Inflammatory macrophage treated with lipopolysaccharide for 1 hour (primary cell): ENCODE measurements around the gene RPL15.
A peak's percentile ranks its signal among the peaks of the same experiment; 100 is the strongest.
"Not testable (repeated sequence)": the region's sequence is repeated elsewhere in the genome, so short reads cannot be mapped to it uniquely, and the experiment has no call there.

Source experiments
- DNase-seq, 2 donors: peaks; one replicate each; pipeline ENCODE4 v3.0.0-alpha.2; 2020 to 2022

The RPL15 gene

GRCh38 chr3:23916886-23917678 lies at the start of gene RPL15, which contains the start of gene NKIRAS1:
TSS of gene RPL15 (plus strand) at chr3:23917132. CDS start at chr3:23917860, 728 bp downstream.
TSS of gene NKIRAS1 (minus strand) at chr3:23916990. CDS start at chr3:23910904, 6,086 bp downstream.
- peak; percentile 96 for DNase-seq

- no peak for DNase-seq
These were observed 49.5 kb upstream of the RPL15 start for GRCh38 chr3:23867400-23867799.

- DNase-seq, result no peak
These were observed 49.1 kb upstream of the RPL15 start for GRCh38 chr3:23867838-23868237.

GRCh38 chr3:23869977-23870662 lies 46.8 kb upstream of the RPL15 start:
- DNase-seq, result no peak

- not testable (repeated sequence) for DNase-seq
These were observed 46.3 kb upstream of the RPL15 start for GRCh38 chr3:23870663-23871043.

GRCh38 chr3:23871361-23871760 lies 45.6 kb upstream of the RPL15 start:
- DNase-seq, result not testable (repeated sequence)

GRCh38 chr3:23872330-23872729 lies 44.6 kb upstream of the RPL15 start:
- no peak for DNase-seq

GRCh38 chr3:23873941-23874340 lies 43.0 kb upstream of the RPL15 start:
- DNase-seq, result no peak

- no peak for DNase-seq
These were observed 42.4 kb upstream of the RPL15 start for GRCh38 chr3:23874359-23875112.

GRCh38 chr3:23875113-23875725 lies 41.7 kb upstream of the RPL15 start:
- DNase-seq, result no peak

- no peak for DNase-seq
These were observed 40.0 kb upstream of the RPL15 start for GRCh38 chr3:23876923-23877322.

GRCh38 chr3:23877329-23877980 lies 39.5 kb upstream of the RPL15 start:
- DNase-seq, result peak; percentile 86 to 94

GRCh38 chr3:23879485-23879884 lies 37.4 kb upstream of the RPL15 start:
- DNase-seq, result no peak

GRCh38 chr3:23880703-23881339 lies 36.1 kb upstream of the RPL15 start:
- no peak for DNase-seq

GRCh38 chr3:23881993-23882392 lies 34.9 kb upstream of the RPL15 start:
- not testable (repeated sequence) for DNase-seq

GRCh38 chr3:23882487-23882918 lies 34.4 kb upstream of the RPL15 start:
- DNase-seq, result no peak

GRCh38 chr3:23884481-23884880 lies 32.5 kb upstream of the RPL15 start:
- no peak for DNase-seq

GRCh38 chr3:23885210-23885609 lies 31.7 kb upstream of the RPL15 start:
- no peak for DNase-seq

GRCh38 chr3:23886311-23886710 lies 30.6 kb upstream of the RPL15 start:
- no peak for DNase-seq

- DNase-seq, result peak; percentile 24 to 73
These were observed 28.2 kb upstream of the RPL15 start for GRCh38 chr3:23888617-23889228.

GRCh38 chr3:23889386-23889785 lies 27.5 kb upstream of the RPL15 start:
- peak; percentile 49 to 52 for DNase-seq
